GM13976 (cell line): Measurements from ENCODE around the gene HACD2.

Experiments used
- DNase-seq: peaks from one replicate; pipeline ENCODE4 v3.0.0; 2012; ENCODE audit warnings: low spot score
- in situ Hi-C: fragments of 300-500 bp; cut with MboI; formaldehyde crosslinking; loops from one replicate; pipeline ENCODE4 v1.12.0; 2022; ENCODE audit warnings: low sequenced_read_pairs, mixed read lengths, inconsistent platforms; ENCODE audit not compliant: unreplicated experiment
- TF ChIP-seq, protein P1 (sequence below): IDR thresholded peaks from 2 replicates; pipeline ENCODE4 v1.5.1; 2012; ENCODE audit warnings: borderline replicate concordance, mild to moderate bottlenecking; ENCODE audit not compliant: insufficient read depth; ENCODE audit errors: extremely low read depth, missing control alignments, control extremely low read depth

The HACD2 gene

DNA sequence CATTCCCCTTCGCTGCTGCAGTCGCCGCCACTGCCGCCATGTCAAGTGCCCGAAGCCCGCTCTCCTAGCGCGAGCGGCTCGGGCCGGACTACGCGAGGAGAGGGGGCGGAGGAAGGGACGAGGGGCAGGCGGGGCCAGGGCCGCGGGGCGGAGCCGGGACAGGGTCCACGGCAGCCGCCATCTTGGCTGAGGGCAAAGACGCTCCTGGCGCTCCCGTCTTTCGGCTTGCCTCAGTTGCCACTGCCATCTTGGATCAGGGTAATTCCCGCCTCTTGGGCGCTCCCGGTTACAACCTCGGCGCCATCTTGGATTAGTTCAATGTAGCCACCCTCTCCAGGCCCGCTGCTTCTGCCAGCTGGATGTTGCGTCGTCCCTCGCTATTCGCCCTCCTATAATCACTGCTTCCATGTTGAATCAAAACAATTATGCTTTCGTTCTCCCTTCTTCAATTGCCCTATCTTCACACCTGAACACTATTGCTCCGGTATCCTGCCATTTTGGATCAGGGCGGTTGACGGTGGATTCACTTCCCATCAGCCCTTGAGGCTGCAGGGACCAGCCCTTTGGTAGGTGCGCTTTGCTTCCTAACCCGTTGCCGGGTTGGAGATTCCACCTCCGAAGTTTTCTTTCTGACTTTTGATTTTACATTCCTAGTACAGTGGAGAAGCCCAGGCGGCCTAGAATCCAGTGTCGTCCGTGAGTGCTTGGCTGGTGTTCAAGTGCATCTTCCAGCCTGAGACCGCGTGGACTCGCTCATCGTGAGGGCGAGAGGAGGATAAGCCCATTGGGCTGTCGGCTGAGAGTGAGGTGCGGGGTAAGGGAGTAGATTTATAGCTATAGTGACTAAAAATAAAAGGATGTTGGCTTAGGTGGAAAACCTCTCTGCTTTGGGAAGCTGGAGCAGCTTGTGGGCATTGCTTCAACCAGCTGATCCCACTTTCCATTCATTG is at the start of gene HACD2:
TSS of gene HACD2 (minus strand) at position 66 of the 950 bp plus-strand sequence. CDS start at position 40, 26 bp downstream.
- DNase-seq, result peak; percentile 96
- TF ChIP-seq, protein P1, sequence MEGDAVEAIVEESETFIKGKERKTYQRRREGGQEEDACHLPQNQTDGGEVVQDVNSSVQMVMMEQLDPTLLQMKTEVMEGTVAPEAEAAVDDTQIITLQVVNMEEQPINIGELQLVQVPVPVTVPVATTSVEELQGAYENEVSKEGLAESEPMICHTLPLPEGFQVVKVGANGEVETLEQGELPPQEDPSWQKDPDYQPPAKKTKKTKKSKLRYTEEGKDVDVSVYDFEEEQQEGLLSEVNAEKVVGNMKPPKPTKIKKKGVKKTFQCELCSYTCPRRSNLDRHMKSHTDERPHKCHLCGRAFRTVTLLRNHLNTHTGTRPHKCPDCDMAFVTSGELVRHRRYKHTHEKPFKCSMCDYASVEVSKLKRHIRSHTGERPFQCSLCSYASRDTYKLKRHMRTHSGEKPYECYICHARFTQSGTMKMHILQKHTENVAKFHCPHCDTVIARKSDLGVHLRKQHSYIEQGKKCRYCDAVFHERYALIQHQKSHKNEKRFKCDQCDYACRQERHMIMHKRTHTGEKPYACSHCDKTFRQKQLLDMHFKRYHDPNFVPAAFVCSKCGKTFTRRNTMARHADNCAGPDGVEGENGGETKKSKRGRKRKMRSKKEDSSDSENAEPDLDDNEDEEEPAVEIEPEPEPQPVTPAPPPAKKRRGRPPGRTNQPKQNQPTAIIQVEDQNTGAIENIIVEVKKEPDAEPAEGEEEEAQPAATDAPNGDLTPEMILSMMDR, result no peak
- in situ Hi-C loops, result no loop called here

DNA sequence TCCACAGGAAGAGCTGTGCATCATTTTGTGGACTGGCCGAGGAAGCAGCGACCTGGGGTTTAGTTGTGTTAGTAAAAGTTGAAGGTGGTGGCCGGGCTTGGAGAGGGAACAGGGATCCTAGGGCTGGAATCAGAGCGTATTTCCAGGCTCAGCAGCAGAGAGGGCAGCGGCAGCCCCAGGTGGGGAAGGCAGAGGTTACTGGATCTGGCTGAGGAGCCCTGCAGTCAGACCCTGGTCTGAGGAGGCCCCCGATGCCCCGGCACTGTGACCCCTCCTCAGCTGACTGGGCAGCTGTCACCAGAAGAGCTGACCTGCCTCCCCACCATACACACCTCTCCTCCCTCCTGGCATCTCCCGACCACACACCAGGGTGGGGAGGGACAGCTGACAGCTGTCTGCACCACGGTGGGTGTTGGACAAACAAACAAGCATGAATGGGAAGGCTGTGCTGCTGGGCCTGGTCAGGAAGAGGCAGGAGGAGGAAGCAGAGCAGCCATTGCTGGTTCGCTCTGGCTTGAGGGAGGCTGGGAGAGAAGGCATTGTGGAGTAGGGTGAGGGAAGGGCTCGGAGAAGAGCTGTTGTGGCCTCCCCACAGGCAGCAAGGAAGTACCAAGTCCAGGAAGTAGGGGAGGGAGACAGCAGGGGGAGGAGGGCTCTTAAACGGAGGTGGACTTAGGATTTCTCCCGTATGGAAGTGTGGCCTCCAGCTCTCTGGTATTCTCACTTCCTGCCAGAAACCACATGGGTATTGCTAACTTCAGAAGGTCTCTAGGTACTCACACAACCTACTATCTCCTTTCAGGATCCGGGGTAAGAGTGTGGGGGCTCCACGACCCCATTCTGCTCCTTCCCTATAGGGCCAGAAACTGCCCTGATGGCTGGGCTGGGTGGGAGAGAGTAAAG is 49.5 kb upstream of the HACD2 start:
- in situ Hi-C loops, result no loop called here
- no peak for DNase-seq
- TF ChIP-seq, protein P1, result no peak

GRCh38 chr3:123633530-123633929 is 48.7 kb upstream of the HACD2 start:
- no peak for DNase-seq
- TF ChIP-seq, protein P1, result no peak
- in situ Hi-C loops, result no loop called here

DNA sequence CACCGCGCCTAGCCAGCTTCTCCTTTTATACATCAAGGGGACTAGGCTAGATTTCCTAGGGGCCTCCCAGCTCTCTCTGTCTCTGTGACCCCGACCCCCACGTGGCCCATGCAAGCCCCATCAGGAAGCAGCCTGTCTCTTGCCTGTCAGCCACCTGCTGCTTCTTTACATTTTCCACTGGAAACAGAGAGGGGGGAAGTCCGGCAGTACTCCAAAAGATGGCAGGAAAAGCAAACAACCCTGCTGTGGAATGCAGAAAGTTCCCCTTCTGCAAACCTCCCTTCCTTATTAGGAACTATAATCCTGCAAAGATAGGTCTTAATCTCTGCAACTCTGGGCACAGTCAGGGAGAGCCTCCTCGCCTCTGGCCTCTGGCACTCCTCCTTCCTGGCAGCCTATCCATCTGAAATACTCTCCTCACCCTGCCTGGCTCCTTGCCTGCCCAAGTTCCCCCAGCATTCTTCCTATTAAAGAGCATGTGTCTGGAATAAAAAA is 47.4 kb upstream of the HACD2 start:
- TF ChIP-seq, protein P1, result no peak
- no peak for DNase-seq
- in situ Hi-C loops, result no loop called here

- in situ Hi-C loops, result no loop called here
- TF ChIP-seq, protein P1, result no peak
- no peak for DNase-seq
Measured at GRCh38 chr3:123629747-123630047, 44.8 kb upstream of the HACD2 start.

GRCh38 chr3:123628996-123629746 is 44.3 kb upstream of the HACD2 start:
- TF ChIP-seq, protein P1, result no peak
- in situ Hi-C loops, result no loop called here

More at GRCh38 chr3:123628996-123629746, 44.3 kb upstream of the HACD2 start:
- no peak for DNase-seq
